Endothelial cell of umbilical vein (primary cell): Measurements from ENCODE around the gene DDX24. TPM values are rescaled to one million over a fixed set of nuclear protein-coding genes. Genes with fewer than 3 reads are reported as not detected.

Experiments
- BruUV-seq: library from RNA; stranded (reverse); fragments of 400-500 nt; replicated peaks from 2 replicates; lab custom pipeline; 2021; lab: Mats Ljungman, UMichigan
- CTCF ChIA-PET: fragments of 300-600, 350-600 bp; sonication (Branson Sonifier 250); formaldehyde crosslinking; loops from one replicate; lab custom pipeline; 2021; ENCODE audit warnings: antibody characterized with exemption, inconsistent platforms; lab: Charles Lee
- POLR2A ChIA-PET: fragments of 300-600, 350-600 bp; sonication (Branson Sonifier 250); formaldehyde crosslinking; loops from one replicate; lab custom pipeline; 2021; ENCODE audit warnings: antibody characterized with exemption, inconsistent platforms; lab: Charles Lee
- DNase-seq: peaks from one replicate; pipeline ENCODE4 v3.0.0-alpha.2; 2011; ENCODE audit warnings: low read depth, low spot score
- FAIRE-seq: peaks from 2 replicates; lab custom pipeline; 2011; peaks lifted over from hg19 to GRCh38; lab: Jason Lieb, UNC
- H2AFZ ChIP-seq: 2 replicates; pipeline ENCODE4 v1.6.0; 2012; ENCODE audit warnings: low read depth, low read length, control low read depth, inconsistent platforms
- H3K27ac ChIP-seq: 2 replicates; pipeline ENCODE4 v1.5.1; 2011; ENCODE audit warnings: low read depth, mild to moderate bottlenecking, control low read depth, low read length, moderate library complexity; ENCODE audit not compliant: insufficient read depth
- H3K27me3 ChIP-seq, 2 experiments: 2 replicates each; pipeline versions ENCODE4 v1.6.0 to v1.6.1; 2011; ENCODE audit warnings: low read length in 2 of 2, mixed read lengths in 1 of 2; ENCODE audit not compliant: control insufficient read depth in 2 of 2, insufficient read depth in 2 of 2
- H3K36me3 ChIP-seq, 2 experiments: 2 replicates in 1 of 2; 3 replicates in 1 of 2; pipeline ENCODE4 v1.5.1; 2011; ENCODE audit warnings: low read length in 2 of 2, mild to moderate bottlenecking in 1 of 2, moderate library complexity in 1 of 2; ENCODE audit not compliant: control insufficient read depth in 2 of 2, insufficient read depth in 2 of 2; ENCODE audit errors: extremely low read depth in 1 of 2
- H3K4me1 ChIP-seq: 3 replicates; pipeline ENCODE4 v1.5.1; 2011; ENCODE audit warnings: mild to moderate bottlenecking, low read length; ENCODE audit not compliant: control insufficient read depth, insufficient read depth; ENCODE audit errors: extremely low read depth
- H3K4me2 ChIP-seq: 2 replicates; pipeline ENCODE4 v1.6.1; 2011; ENCODE audit warnings: low read length, control low read depth, mixed read lengths; ENCODE audit not compliant: insufficient read depth
- H3K4me3 ChIP-seq, 3 experiments: fragments of 200-600 bp in 1 of 3; sonication (generic), shearing (Covaris generic) in 1 of 3; replicated peaks in 1 of 3; 2 replicates each; pipeline ENCODE4 v1.5.1; 2011 to 2016; ENCODE audit warnings: control low read depth in 3 of 3, low read length in 3 of 3, mild to moderate bottlenecking in 2 of 3, inconsistent platforms in 1 of 3, low read depth in 1 of 3, moderate library complexity in 1 of 3; ENCODE audit not compliant: insufficient read depth in 1 of 3
- H3K79me2 ChIP-seq: 2 replicates; pipeline ENCODE4 v1.6.0; 2012; ENCODE audit warnings: low read length, inconsistent platforms; ENCODE audit not compliant: control insufficient read depth, insufficient read depth
- H3K9ac ChIP-seq: replicated peaks from 2 replicates; pipeline ENCODE3; 2011; ENCODE audit warnings: low read length, control low read depth; ENCODE audit not compliant: insufficient read depth; ENCODE audit errors: extremely low read depth
- H3K9me1 ChIP-seq: replicated peaks from 3 replicates; pipeline ENCODE4 v1.6.0; 2011; ENCODE audit warnings: mild to moderate bottlenecking, low read length; ENCODE audit not compliant: control insufficient read depth, insufficient read depth; ENCODE audit errors: extremely low read depth
- H3K9me3 ChIP-seq: replicated peaks from 2 replicates; pipeline ENCODE4 v1.5.1; 2012; ENCODE audit warnings: low read length, inconsistent platforms; ENCODE audit not compliant: control insufficient read depth, insufficient read depth
- H4K20me1 ChIP-seq: replicated peaks from 2 replicates; pipeline ENCODE3; 2011; ENCODE audit warnings: mild to moderate bottlenecking, low read length; ENCODE audit not compliant: control insufficient read depth, insufficient read depth; ENCODE audit errors: extremely low read depth
- EZH2 ChIP-seq: IDR thresholded peaks from 2 replicates; pipeline ENCODE4 v1.6.1; 2012; ENCODE audit warnings: borderline replicate concordance, low read depth, mild to moderate bottlenecking, moderate library complexity, low read length, inconsistent platforms; ENCODE audit not compliant: severe bottlenecking
- FOS ChIP-seq: IDR thresholded peaks from 2 replicates; pipeline ENCODE4 v1.6.1; 2011; ENCODE audit warnings: mild to moderate bottlenecking, low read length, moderate library complexity, borderline replicate concordance; ENCODE audit not compliant: insufficient read depth
- GATA2 ChIP-seq: IDR thresholded peaks from 2 replicates; pipeline ENCODE4 v1.7.0; 2011; ENCODE audit warnings: low read depth, mild to moderate bottlenecking, moderate library complexity, mixed read lengths, low read length; ENCODE audit not compliant: insufficient read length, insufficient read depth
- JUN ChIP-seq: IDR thresholded peaks from 2 replicates; pipeline ENCODE4 v1.6.1; 2011; ENCODE audit warnings: borderline replicate concordance, low read depth; ENCODE audit not compliant: insufficient read length, insufficient read depth
- MYC ChIP-seq: IDR thresholded peaks from one replicate; pipeline ENCODE4 v1.6.1; 2011; ENCODE audit warnings: mild to moderate bottlenecking, low read depth, low read length
- POLR2A ChIP-seq: IDR thresholded peaks from 2 replicates; pipeline ENCODE4 v1.6.1; 2012; ENCODE audit warnings: low read depth, mild to moderate bottlenecking, control low read depth, low read length
- POLR2AphosphoS5 ChIP-seq: IDR thresholded peaks from 2 replicates; pipeline ENCODE4 v1.6.1; 2012; ENCODE audit warnings: low read depth, mild to moderate bottlenecking, control low read depth, low read length, moderate library complexity; ENCODE audit not compliant: insufficient read depth
- dilution Hi-C: fragments of 300-500 bp; cut with MboI; formaldehyde crosslinking; loops from one replicate; pipeline ENCODE4 v1.15.0; 2019; ENCODE audit warnings: low sequenced_read_pairs; ENCODE audit not compliant: extremely low pct_ligation_motif_present
- intact Hi-C: fragments of 100-400 bp; cut with micrococcal nuclease; formaldehyde crosslinking; loops from one replicate; pipeline ENCODE4 v1.10.0; 2022
- polyA plus RNA-seq, 4 experiments: library from polyadenylated mRNA; depleted of rRNA in 3 of 4; stranded (reverse) in 3 of 4; unstranded in 1 of 4; fragments of >200 nt; gene quantifications; 2 replicates each; pipeline versions ENCODE4 v1.2.1 to v1.2.3, GENCODE V29; 2011 to 2012; ENCODE audit warnings: missing spikeins in 1 of 4
- total RNA-seq: library from RNA; stranded (reverse); gene quantifications from 2 replicates; pipeline ENCODE4 v1.2.3, GENCODE V29; 2021
- TF ChIP-seq, protein P1 (sequence below), 2 donors: IDR thresholded peaks; 1 replicate in 1 of 2; 2 replicates in 1 of 2; pipeline ENCODE4 v1.5.1; 2011; ENCODE audit warnings: low read length in 2 of 2, mild to moderate bottlenecking in 2 of 2, moderate library complexity in 2 of 2, control low read depth in 1 of 2, inconsistent platforms in 1 of 2, low read depth in 1 of 2; ENCODE audit not compliant: insufficient read depth in 1 of 2; ENCODE audit errors: extremely low read depth in 1 of 2
- TF ChIP-seq, protein P2 (sequence below): IDR thresholded peaks from 2 replicates; pipeline ENCODE4 v1.6.1; 2011; ENCODE audit not compliant: insufficient read depth, insufficient read length

The DDX24 gene
- total and polyA plus RNA-seq, 2 donors (not counting 3 experiments of a cell fraction or from before 2014, with no cell fraction given) = 88.3 to 141 TPM

- Histone ChIP-seq H3K9ac (no peak overlapping the region), H3K27ac (no peak overlapping the region), H3K9me1 (no peaks in the 10 kb centered on the region), H4K20me1 (no peaks in the 10 kb centered on the region), H2AFZ (no peak overlapping the region), H3K79me2 (no peaks in the 10 kb centered on the region), H3K9me3 (no peaks in the 10 kb centered on the region), H3K27me3 (no peaks in the 10 kb centered on the region), H3K4me3 (no peak overlapping the region), H3K36me3 (no peaks in the 10 kb centered on the region), H3K4me1 (peaks cover 10% of the 10 kb centered on the region), H3K4me2 (no peak overlapping the region)
- DNase-seq (no peak), FAIRE-seq (no peak)
- no TSS peak for BruUV-seq
- POLR2A ChIA-PET = no interaction called here
- CTCF ChIA-PET = interaction anchor here (1.3 to 10.5 kb wide), 3 partner anchors 100 to 109 kb away, joined by 5 to 347 read pairs (median 7); no protein-coding TSS in a partner anchor
- dilution Hi-C loops (no loop called here), intact Hi-C loops (no loop called here)
- TF ChIP-seq MYC (no peak), GATA2 (no peak), EZH2 (no peak), POLR2AphosphoS5 (no peak), JUN (no peak), POLR2A (no peak), FOS (no peak)
- TF ChIP-seq, protein P1, sequence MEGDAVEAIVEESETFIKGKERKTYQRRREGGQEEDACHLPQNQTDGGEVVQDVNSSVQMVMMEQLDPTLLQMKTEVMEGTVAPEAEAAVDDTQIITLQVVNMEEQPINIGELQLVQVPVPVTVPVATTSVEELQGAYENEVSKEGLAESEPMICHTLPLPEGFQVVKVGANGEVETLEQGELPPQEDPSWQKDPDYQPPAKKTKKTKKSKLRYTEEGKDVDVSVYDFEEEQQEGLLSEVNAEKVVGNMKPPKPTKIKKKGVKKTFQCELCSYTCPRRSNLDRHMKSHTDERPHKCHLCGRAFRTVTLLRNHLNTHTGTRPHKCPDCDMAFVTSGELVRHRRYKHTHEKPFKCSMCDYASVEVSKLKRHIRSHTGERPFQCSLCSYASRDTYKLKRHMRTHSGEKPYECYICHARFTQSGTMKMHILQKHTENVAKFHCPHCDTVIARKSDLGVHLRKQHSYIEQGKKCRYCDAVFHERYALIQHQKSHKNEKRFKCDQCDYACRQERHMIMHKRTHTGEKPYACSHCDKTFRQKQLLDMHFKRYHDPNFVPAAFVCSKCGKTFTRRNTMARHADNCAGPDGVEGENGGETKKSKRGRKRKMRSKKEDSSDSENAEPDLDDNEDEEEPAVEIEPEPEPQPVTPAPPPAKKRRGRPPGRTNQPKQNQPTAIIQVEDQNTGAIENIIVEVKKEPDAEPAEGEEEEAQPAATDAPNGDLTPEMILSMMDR (IDR thresholded peaks at IDR 0.05; ENCODE audit: extremely low read depth in 1 of 2, insufficient read depth in 1 of 2, low read depth in 1 of 2, low read length in 2 of 2) = no peak
- TF ChIP-seq, protein P2, sequence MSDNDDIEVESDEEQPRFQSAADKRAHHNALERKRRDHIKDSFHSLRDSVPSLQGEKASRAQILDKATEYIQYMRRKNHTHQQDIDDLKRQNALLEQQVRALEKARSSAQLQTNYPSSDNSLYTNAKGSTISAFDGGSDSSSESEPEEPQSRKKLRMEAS = no peak
Measured at GRCh38 chr14:94031883-94032279, 49.1 kb downstream of the DDX24 start.
